HepG2 (cell line): ENCODE measurements around the gene PPCDC. TPM values are rescaled to one million over a fixed set of nuclear protein-coding genes. Genes with fewer than 3 reads are reported as not detected.

Source experiments
- FIP1L1 ChIP-seq: fragments of 200-400 bp; formaldehyde crosslinking; IDR thresholded peaks from 2 replicates; pipeline ENCODE4 v1.6.1; 2018; ENCODE audit warnings: low read depth, mild to moderate bottlenecking, low read length, moderate library complexity, borderline replicate concordance; ENCODE audit not compliant: insufficient read depth
- FOXO1 ChIP-seq: sonication (generic); formaldehyde crosslinking; IDR thresholded peaks from 2 replicates; pipeline ENCODE4 v1.4.0; 2020; ENCODE audit warnings: missing genetic modification reagents
- GTF2F1 ChIP-seq: fragments of 150-350 bp; IDR thresholded peaks from 2 replicates; pipeline ENCODE4 v1.6.1; 2014; ENCODE audit warnings: low read length
- HDAC1 ChIP-seq: sonication (generic); formaldehyde crosslinking; IDR thresholded peaks from 2 replicates; pipeline ENCODE4 v1.5.1; 2020; ENCODE audit warnings: mild to moderate bottlenecking, missing genetic modification reagents
- HDAC2 ChIP-seq: sonication (generic); formaldehyde crosslinking; IDR thresholded peaks from 2 replicates; pipeline ENCODE4 v1.4.0; 2020; ENCODE audit warnings: missing genetic modification reagents
- HIVEP1 ChIP-seq: sonication (generic); formaldehyde crosslinking; IDR thresholded peaks from 2 replicates; pipeline ENCODE4 v1.4.0; 2020; ENCODE audit warnings: mild to moderate bottlenecking, missing genetic modification reagents
- HMGXB4 ChIP-seq, 2 experiments: sonication (generic) in 1 of 2; formaldehyde crosslinking in 1 of 2; IDR thresholded peaks; 2 replicates each; pipeline versions ENCODE4 v1.4.0 to v1.6.1; 2018 to 2020; ENCODE audit warnings: missing genetic modification reagents in 2 of 2, borderline replicate concordance in 1 of 2, low read depth in 1 of 2, mild to moderate bottlenecking in 1 of 2, missing biosample characterization in 1 of 2
- KLF13 ChIP-seq: sonication (generic); formaldehyde crosslinking; IDR thresholded peaks from 2 replicates; pipeline ENCODE4 v1.4.0; 2020; ENCODE audit warnings: mild to moderate bottlenecking, missing genetic modification reagents
- KMT2A ChIP-seq: sonication (generic); formaldehyde crosslinking; IDR thresholded peaks from 2 replicates; pipeline ENCODE4 v1.4.0; 2020; ENCODE audit warnings: missing genetic modification reagents
- MTF2 ChIP-seq: sonication (generic); formaldehyde crosslinking; IDR thresholded peaks from 2 replicates; pipeline ENCODE4 v1.5.0; 2020; ENCODE audit warnings: missing genetic modification reagents, borderline replicate concordance
- RBFOX2 ChIP-seq: fragments of 200-400 bp; formaldehyde crosslinking; IDR thresholded peaks from 2 replicates; pipeline ENCODE4 v1.6.1; 2017; ENCODE audit warnings: low read depth, mild to moderate bottlenecking, low read length
- RFX5 ChIP-seq: IDR thresholded peaks from 2 replicates; pipeline ENCODE4 v1.6.1; 2011; ENCODE audit warnings: low read depth, low read length, improper control_type of control experiment
- SMAD9 ChIP-seq: sonication (generic); formaldehyde crosslinking; IDR thresholded peaks from 2 replicates; pipeline ENCODE4 v1.5.1; 2020; ENCODE audit warnings: mild to moderate bottlenecking, missing genetic modification reagents
- SMC3 ChIP-seq: IDR thresholded peaks from 2 replicates; pipeline ENCODE4 v1.6.1; 2011; ENCODE audit warnings: low read length, improper control_type of control experiment
- SPEN ChIP-seq: sonication (generic); formaldehyde crosslinking; IDR thresholded peaks from 2 replicates; pipeline ENCODE4 v1.5.1; 2020; ENCODE audit warnings: low read depth, mild to moderate bottlenecking, missing genetic modification reagents
- TAF1 ChIP-seq: sonication (generic); formaldehyde crosslinking; IDR thresholded peaks from 2 replicates; pipeline ENCODE4 v1.4.0; 2020; ENCODE audit warnings: missing genetic modification reagents
- THAP9 ChIP-seq: sonication (generic); formaldehyde crosslinking; IDR thresholded peaks from 2 replicates; pipeline ENCODE4; 2020; ENCODE audit warnings: missing genetic modification reagents, mild to moderate bottlenecking, borderline replicate concordance
- ZNF3 ChIP-seq: IDR thresholded peaks from 2 replicates; pipeline ENCODE4 v1.7.0; 2017; ENCODE audit warnings: inconsistent platforms
- ZNF552 ChIP-seq: sonication (generic); formaldehyde crosslinking; IDR thresholded peaks from 2 replicates; pipeline ENCODE4 v1.9.0; 2022; ENCODE audit warnings: missing genetic modification reagents, mild to moderate bottlenecking, borderline replicate concordance
- ZNF766 ChIP-seq: sonication (generic); formaldehyde crosslinking; IDR thresholded peaks from 2 replicates; pipeline ENCODE4 v1.5.0; 2020; ENCODE audit warnings: missing genetic modification reagents, borderline replicate concordance
- ZNF891 ChIP-seq: sonication (generic); formaldehyde crosslinking; IDR thresholded peaks from 2 replicates; pipeline ENCODE4 v1.5.0; 2020; ENCODE audit warnings: mild to moderate bottlenecking, missing genetic modification reagents
- polyA plus RNA-seq, 8 experiments: library from polyadenylated mRNA; depleted of rRNA in 3 of 8; stranded (reverse) in 7 of 8; unstranded in 1 of 8; fragments of >200 nt; fragmentation: Illumina TruSeq in 4 of 8; extraction: Trizol in 4 of 8; gene quantifications; 2 replicates each; pipeline versions ENCODE4 v1.2.1 to v1.2.3, GENCODE V29; 2011 to 2016; ENCODE audit warnings: low read depth in 4 of 8, missing spikeins in 1 of 8, mixed read lengths in 1 of 8; ENCODE audit not compliant: insufficient read depth in 1 of 8
- total RNA-seq, 5 experiments: library from RNA; depleted of rRNA; stranded (reverse); fragments of >200 nt; fragmentation: Illumina TruSeq; extraction: Trizol; gene quantifications; 2 replicates each; pipeline ENCODE4 v1.2.3, GENCODE V29; 2016; ENCODE audit warnings: low read depth in 1 of 5
- TF ChIP-seq, protein P1 (sequence below): sonication (generic); formaldehyde crosslinking; IDR thresholded peaks from 2 replicates; pipeline ENCODE4 v1.8.1; 2023; ENCODE audit warnings: mild to moderate bottlenecking, missing genetic modification reagents, borderline replicate concordance
- TF ChIP-seq, protein P2 (sequence below): IDR thresholded peaks from 2 replicates; pipeline ENCODE4 v1.6.1; 2016; ENCODE audit warnings: low read depth

PPCDC gene
- total and polyA plus RNA-seq, 2 of the 13 experiments (the other 11 are each of a cell fraction or from before 2014, with no cell fraction given): 12.3 to 12.8 TPM

DNA sequence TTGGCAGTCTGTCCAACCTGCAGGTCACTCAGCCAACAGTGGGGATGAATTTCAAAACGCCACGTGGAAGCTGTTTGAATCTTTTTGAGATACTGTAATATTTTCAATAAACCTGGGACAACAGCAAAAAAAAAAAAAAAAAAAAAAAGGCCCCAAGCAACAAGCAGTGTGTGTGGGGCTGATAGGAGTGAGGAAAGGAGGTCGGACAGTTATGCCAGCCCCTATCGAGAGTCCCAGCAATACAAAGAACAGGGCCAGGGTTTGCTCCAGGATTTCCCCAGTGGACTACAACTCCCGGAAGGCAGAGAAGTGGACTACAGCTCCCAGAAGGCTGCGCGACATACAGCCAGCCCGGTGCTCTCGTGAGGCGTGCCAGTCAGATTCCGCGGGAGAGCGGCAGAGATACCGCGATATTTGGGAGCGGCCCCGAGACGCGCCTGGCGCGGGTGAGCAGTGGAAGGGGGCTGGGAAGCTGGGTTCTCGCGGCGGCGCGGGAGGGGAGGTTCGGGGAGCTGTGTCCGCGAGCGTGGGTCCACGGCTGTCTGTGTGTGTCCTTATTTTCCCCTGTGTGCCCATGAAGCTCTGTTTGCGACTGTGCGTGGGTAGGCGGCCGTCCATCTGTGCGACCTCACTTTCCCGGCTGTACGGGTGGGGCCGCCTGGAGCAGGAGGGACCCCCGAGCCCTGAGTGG lies at the start of gene PPCDC (continued):
- peak; percentile 90 for TF ChIP-seq TAF1 (CRISPR knock-in tag)
- no peak for TF ChIP-seq ZNF766
- TF ChIP-seq, protein P1, sequence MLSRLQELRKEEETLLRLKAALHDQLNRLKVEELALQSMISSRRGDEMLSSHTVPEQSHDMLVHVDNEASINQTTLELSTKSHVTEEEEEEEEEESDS: no peak
- TF ChIP-seq KLF13 (CRISPR knock-in tag): no peak
- TF ChIP-seq HMGXB4 (CRISPR knock-in tag; IDR thresholded peaks at IDR 0.05; ENCODE audit: borderline replicate concordance in 1 of 2, low read depth in 1 of 2): peak; percentile 70 to 81; a peak in 3 of 4 replicates
- TF ChIP-seq FIP1L1: 0 out of 2 replicates have a peak, but pooled peaks have one; percentile 52
- TF ChIP-seq SMAD9: no peak
- TF ChIP-seq ZNF891 (CRISPR knock-in tag): peak; percentile 70; the same call in 1 of the 2 replicates
- TF ChIP-seq FOXO1 (CRISPR knock-in tag): no peak; the same call in 1 of the 2 replicates
- TF ChIP-seq SPEN (CRISPR knock-in tag): peak; percentile 89
- TF ChIP-seq GTF2F1: no peak
- no peak for TF ChIP-seq MTF2 (CRISPR knock-in tag)
- peak; percentile 79 for TF ChIP-seq KMT2A (CRISPR knock-in tag)
- 0 out of 2 replicates have a peak, but pooled peaks have one; percentile 67 for TF ChIP-seq HIVEP1 (CRISPR knock-in tag)
- peak; percentile 97 for TF ChIP-seq RBFOX2
- TF ChIP-seq ZNF552 (CRISPR knock-in tag): 0 out of 2 replicates have a peak, but pooled peaks have one; percentile 23
- no peak for TF ChIP-seq ZNF3 (CRISPR knock-in tag)
- peak; percentile 75; the same call in 1 of the 2 replicates for TF ChIP-seq THAP9 (CRISPR knock-in tag)
- TF ChIP-seq HDAC2 (CRISPR knock-in tag): peak; percentile 40; the same call in 1 of the 2 replicates
- TF ChIP-seq, protein P2, sequence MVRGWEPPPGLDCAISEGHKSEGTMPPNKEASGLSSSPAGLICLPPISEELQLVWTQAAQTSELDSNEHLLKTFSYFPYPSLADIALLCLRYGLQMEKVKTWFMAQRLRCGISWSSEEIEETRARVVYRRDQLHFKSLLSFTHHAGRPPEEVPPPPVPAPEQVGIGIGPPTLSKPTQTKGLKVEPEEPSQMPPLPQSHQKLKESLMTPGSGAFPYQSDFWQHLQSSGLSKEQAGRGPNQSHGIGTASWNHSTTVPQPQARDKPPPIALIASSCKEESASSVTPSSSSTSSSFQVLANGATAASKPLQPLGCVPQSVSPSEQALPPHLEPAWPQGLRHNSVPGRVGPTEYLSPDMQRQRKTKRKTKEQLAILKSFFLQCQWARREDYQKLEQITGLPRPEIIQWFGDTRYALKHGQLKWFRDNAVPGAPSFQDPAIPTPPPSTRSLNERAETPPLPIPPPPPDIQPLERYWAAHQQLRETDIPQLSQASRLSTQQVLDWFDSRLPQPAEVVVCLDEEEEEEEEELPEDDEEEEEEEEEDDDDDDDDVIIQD (CRISPR knock-in tag): 0 out of 2 replicates have a peak, but pooled peaks have one; percentile 26
- TF ChIP-seq HDAC1 (CRISPR knock-in tag): peak; percentile 74; the same call in 1 of the 2 replicates
- TF ChIP-seq RFX5: no peak
- no peak for TF ChIP-seq SMC3
